SU-DHL-6 (cell line): Measurements from ENCODE around the gene BEX4.

Experiments used
- CTCF ChIP-seq: fragments of 200-600 bp; sonication (generic); IDR thresholded peaks from one replicate; pipeline ENCODE4 v1.5.1; 2017; ENCODE audit warnings: antibody characterized with exemption, mild to moderate bottlenecking, low read length, moderate library complexity; ENCODE audit not compliant: insufficient read depth, poor library complexity, severe bottlenecking
- EZH2phosphoT487 ChIP-seq: fragments of 200-600 bp; sonication (generic), shearing (Covaris generic); conservative IDR thresholded peaks from 2 replicates; pipeline ENCODE4 v1.6.1; 2018; ENCODE audit warnings: mild to moderate bottlenecking, antibody characterized with exemption, low read length, moderate library complexity, mixed read lengths

DNA sequence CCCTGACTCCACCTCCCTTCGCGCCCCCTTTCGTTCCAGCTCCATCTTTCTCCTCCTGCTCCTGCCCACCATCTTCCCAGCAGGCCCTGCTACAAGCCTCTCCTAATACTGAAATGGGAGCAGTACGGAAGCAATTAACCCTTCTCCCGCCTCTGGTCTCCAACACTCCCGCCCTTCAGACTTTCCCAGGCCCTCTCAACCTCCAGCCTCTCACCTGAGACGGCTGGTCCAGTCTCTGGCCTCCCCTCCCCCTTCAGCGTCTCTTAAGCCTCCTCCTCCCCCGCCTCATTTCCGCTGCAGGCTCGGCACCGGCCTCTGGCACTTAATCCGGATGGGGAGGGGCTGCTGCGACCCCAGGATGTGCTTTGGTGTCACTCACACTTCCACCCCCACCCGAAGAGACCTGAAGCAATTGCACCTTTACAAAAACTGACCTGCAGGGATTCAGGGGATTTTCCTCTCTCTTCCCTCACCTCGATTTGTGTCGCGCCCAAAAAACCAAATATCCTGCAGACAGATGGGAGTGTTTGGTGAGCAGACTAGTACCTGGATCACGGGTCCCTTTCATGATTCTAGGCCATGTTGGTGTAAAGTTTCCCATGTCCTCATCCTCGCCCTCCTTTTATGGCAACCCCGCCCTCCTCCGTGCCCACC, 39.4 kb downstream of the BEX4 start:
- TF ChIP-seq CTCF, result no peak
- TF ChIP-seq EZH2phosphoT487, result no peak
